GM11168 (cell line): ENCODE results near the gene VAV2.
"Not testable (repeated sequence)": the region's sequence is repeated elsewhere in the genome, so short reads cannot be mapped to it uniquely, and the experiment has no call there.

Source experiments
- in situ Hi-C: fragments of 300-500 bp; cut with MboI; formaldehyde crosslinking; loops from one replicate; pipeline ENCODE4 v1.12.0; 2022; ENCODE audit warnings: low sequenced_read_pairs; ENCODE audit not compliant: unreplicated experiment

Gene VAV2

DNA sequence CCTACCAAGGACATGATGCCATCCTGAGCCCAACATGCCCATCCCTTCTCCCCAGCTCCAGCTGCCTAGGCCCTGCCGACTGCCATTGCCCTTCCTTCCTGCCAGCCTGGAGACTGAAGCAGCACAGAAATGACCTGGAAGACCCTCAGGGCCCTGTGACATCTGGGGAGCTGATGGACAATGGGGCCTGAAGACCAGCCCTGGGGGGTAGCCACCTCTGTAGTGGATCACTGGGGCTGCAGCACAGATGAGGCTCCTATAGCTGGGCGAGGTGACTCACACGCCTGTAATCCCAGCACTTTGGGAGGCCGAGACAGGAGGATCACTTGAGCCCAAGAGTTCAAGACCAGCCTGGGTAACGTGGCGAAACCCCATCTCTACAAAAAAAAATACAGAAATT, 86.6 kb downstream of the VAV2 start:
- in situ Hi-C loops = loop anchor here (10.0 kb wide), 1 partner anchor 69 kb away; no protein-coding TSS in a partner anchor

- in situ Hi-C loops = loop anchor here (10.0 kb wide), 1 partner anchor 70 kb away; no protein-coding TSS in a partner anchor
Observed at GRCh38 chr9:133904346-133905090, 87.6 kb downstream of the VAV2 start.

- in situ Hi-C loops = loop anchor here (10.0 kb wide), 1 partner anchor 73 kb away; no protein-coding TSS in a partner anchor
Observed at GRCh38 chr9:133901184-133901835, 90.8 kb downstream of the VAV2 start.

GRCh38 chr9:133897675-133898074, 94.4 kb downstream of the VAV2 start:
- in situ Hi-C loops = no loop called here

GRCh38 chr9:133896007-133896406, 96.1 kb downstream of the VAV2 start:
- in situ Hi-C loops = not testable (repeated sequence)

DNA sequence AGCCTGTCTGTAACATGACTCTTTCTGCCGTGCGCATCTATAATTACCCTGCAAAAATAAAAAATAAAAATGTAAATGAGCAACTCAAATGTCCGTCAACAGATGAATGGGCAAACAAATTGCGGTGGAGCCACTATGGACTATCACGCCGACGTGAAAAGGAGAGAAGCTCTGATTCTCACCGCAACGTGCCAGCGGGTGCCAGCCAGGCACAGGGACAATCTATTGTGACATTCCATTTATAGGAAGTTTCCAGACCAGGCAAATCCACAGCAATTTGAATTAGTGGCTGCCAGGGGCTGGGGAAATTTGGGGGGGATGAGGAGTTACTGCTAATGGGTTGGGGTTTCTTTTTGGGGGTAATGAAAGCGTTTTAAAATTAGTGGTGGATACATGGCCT, 96.8 kb downstream of the VAV2 start:
- in situ Hi-C loops = no loop called here

DNA sequence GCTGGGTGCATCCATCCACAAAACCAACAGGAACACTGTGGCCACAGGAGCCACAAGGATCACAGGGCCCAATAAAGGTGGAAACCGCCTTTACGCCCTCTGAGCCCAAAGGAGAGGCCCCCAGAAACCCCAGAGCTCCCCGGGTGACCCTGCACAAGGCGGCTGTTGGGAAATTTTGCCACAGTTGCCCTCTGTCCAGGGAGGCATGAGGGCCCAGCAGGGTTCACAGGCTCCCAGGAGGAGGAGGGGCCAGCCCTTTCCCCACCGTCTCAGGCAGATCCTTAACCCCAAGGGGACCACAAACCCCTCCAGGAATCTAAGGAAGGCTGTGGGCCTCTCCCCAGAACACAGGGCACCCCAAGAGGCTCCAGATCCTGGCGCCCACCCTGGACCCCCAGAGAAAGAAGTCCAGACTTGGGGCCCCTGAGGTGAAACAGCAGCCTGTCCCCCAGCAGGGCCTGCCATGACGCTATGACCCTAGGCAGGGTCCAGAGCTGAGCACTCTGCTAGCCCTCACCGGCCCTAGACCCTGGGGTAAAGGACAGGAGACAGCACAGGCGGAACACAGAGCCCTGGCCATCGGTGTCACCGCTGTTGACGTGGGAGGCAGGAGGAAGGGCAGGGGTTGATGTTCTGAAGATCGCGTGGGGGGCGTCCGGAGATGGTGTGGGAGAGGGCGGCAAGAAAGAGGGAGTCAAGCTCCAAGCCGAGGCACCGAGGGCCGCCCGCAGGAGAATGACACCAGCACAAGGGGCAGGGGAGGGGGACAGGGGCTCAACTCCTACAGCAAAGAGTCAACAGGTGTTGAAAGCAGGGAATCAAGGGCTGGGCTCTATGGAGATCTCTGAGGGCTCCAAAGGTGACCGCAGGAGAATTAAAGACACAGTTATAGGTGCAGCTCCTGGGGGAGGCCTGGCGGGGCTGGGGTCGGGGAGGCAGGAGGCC, 97.5 kb downstream of the VAV2 start:
- in situ Hi-C loops = no loop called here

DNA sequence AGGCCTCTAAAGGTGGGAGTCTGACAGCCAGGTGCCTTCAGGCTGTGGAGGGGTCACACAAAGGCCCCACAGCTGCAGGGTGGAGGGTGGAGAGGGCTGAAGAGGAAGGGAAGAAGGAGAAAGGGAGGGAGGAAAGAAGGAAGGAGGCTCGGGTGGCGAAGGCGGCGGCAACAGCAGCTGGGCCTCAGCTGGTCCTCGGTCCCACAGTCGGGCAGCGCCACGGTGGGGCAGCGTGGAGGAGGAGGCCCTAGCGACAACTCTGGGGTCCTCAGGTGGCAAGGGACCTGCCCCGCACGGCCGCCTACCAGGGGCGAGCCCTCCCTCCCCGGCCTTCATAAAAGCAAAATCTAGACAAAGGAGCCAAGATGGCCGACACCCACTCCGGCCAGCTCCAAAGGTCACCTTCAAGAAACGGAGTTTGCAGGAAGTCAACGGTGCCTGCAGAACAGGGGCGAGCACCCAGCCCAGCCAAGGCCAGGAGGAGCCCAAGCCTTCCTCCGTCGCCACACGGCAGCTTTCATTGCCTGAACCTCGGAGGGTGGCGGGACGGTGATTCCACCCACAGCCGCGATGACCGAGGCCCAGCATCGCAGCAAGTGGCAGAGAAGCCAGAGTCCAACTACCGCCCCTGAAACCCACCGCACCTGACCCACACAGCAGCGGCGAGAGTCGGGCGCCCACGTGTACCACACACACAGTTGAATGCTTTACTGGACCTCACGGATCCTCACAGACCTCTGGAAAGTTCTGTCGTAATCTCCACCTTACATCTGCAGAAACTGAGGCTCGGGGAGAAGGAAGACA, 98.7 kb downstream of the VAV2 start:
- in situ Hi-C loops = no loop called here

DNA sequence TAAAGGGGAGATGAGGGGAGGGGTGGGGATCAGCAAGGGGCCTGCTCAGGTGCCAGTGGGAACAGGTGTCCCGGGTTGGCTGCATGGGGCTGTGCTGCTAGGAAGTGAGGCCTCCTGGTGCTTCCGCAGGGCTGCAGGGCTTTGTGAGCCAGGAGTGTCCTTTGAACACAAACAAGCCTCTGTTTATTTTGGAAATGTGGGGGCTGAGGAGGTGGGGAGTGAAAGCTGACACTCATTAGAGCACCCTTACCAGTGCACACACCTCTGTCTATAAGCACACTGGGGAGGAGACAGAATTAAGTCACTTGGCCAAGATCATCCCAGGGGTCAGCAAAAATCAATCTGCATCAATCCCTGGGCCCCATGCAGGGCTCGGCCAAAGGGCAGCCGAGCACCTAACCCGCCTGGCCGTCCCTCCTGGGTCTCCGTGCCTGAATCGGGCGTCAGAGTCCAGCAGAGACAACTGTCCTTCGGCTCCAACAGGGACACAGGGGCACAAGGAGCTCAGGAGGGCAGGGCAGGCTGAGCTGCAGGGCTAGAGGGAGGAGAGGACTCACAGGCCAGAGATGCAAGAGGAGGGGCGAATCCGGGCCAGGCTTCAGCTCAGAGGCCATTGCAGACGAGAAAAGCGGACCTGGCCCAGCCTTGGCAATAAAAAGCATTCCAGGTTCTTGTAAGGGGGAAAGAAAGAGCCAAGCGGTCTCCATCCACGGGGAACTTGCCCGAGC, 99.8 kb downstream of the VAV2 start:
- in situ Hi-C loops = no loop called here

- in situ Hi-C loops = no loop called here
Observed at GRCh38 chr9:133891741-133892140, 100.4 kb downstream of the VAV2 start.

GRCh38 chr9:133890583-133890982, 101.5 kb downstream of the VAV2 start:
- in situ Hi-C loops = no loop called here

DNA sequence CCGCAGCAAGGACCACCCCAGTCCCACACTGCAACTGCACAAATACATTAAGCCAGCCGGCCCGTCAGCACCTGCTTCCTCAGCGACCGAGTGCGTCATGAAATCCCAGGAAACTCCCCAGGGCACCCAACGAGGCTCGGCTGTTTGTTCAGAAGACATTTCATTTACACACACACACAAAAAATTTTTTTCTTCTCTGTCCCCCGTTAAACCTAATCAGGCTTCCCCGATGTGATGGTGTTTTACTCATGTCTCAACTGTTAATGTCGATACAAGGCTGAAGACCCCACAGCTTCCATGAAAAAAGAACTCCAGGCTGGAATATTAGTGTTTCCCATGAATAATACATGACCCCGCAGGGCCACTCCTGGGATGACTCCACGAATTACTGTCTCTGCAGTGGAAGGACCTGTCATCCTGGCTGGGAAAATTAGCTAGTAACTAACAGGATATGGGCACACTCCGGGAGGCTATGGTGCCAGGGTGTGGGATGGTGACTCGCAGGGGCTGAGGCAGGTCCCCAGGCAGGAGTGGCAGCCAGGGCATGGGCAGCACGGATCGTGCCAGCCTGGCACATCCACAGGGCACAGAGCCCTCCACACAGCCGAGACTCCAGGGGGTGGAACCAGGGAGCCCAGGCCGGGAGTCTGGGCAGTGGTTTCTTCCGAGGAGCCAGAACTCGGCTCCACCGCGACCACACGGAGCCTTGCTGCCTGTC, 102.4 kb downstream of the VAV2 start:
- in situ Hi-C loops = no loop called here

DNA sequence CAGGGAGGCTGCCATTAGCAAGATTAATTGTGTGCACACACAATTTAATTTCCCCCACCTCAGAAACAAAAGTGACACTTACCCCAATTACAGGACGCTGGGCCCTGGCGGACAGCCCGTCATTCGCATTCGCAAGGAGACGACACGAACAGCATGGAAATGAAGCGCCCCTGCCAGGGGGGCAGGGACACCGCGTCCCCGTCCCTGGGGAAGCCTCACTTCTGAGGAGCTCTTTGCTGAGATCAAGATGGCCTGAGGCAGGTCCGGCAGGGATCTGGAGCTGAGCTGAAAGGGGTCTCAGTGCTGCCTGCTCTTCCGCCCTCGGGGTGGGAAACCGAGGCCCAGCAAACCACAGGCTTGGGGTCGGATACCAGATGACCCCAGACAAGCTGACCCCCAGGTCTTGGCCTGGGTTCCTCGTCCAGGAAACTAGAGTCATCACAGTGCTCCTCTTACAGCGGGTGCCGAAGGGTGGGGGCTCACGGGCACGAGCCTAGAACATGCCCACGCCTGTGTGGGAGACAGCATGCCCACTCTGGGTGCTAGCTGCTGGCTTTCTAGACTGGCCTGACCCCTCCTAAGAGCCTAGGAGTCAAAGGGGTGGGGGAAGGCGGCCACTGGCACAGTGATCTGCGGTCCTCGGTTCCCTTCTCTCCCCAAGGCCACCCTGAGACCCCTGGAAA, 103.2 kb downstream of the VAV2 start:
- in situ Hi-C loops = no loop called here

DNA sequence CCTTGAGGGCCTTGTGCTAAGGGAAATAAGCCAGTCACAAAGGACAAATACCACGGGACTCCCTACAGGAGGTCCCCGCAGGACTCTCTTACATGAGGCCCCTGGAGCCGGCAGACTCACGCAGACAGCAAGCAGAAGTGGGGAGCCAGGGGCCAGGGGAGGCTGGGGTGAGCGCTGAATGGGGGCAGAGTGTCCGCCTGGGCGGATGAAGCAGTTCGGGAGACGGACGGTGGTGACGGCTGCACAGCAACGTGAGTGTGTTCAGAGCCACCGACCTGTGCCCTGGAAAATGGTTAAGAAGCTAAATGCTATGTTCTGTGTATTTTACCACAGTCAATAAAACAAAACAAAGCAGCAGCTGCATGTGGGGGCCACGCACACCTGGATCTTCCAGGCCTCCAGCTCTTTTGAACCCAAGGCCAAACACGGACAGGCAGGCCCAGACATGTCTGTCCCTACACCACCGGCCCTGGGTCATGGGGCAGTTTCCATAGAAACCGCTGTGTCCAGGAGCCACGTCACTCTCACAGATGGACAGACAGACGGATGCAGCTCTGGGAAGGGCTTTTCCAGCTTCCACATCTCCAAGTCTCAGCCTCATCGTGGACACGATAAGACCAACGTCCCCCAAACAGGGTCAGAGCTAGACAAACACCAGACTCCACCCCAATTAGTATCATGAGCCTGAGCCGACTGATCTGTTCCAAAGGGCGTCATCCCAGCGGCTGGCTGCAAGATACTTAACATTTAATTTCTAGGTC, 103.9 kb downstream of the VAV2 start:
- in situ Hi-C loops = no loop called here

DNA sequence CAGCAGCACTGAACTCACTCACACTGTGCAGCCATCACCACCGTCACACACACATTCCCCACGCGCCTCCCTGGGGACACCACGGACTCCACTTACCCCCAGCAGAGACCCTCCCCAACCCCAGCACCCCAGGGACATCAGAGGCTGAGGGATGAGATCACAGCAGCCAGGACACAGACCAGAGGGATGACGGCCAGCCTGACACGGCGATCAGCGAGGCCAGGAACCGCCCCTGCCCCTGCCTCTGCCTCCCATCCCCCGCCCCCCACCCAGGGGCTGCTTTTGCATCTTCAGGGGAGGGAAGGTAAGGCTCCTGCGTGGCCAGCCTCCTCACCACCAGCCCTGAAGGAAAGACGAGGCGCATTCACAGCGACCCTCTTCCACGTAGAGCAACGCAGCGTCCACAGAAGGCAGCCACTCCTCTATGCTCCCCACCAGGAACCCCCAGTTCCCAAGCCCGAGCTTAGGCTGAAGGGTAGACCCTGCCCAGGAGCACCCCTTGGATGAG, 104.5 kb downstream of the VAV2 start:
- in situ Hi-C loops = no loop called here

DNA sequence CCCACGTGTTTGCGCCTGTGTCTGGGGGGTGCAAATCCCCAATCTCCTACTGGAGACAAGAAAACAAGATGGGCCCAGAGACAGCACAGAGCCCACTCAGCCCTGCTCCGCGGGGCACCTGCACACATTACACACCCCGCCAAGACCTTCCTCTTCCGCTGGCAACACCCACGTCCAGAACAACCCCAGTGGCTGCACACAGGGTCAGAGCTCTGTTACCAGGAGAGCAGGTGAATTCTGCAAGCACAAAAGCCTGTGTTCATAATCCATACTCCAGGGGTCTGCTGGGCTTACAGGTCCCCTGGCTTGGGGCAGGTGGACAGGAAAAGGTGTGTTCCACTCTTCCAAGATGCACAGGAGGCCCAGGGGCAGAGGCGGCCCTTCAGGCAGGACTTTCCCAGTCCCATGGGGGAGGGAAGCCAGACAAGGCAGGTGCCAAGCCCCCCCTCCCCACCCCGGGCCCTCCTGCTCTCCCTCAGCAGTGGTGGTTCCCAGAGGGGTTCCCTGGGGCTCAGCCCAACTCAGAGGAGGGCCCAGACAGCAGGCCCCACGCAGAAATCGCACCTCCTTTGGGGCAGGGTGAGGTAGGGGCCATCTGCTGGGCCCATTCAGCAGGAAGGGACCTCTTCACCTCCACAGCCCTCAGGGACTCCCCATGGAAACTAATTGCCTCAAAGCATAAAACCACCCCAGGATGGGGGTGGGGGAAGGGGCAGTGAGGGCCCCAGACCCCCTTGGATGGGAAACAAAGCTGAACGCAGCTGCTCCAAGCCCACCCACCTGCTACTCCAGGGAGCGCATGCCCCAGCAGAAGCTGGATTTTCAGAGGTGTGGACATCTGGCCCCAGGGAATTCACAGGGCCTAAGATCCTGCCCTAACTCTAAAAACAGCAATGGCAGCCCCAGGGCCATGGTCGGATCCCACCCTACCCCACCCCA, 105.3 kb downstream of the VAV2 start:
- in situ Hi-C loops = no loop called here
